BLaER1 (cell line): ENCODE data around the gene NR6A1.

ENCODE experiments used
- H3K27ac ChIP-seq: shearing (Covaris generic); formaldehyde crosslinking; 2 replicates; pipeline ENCODE4 v1.8.1; 2022
- H3K27me3 ChIP-seq: shearing (Covaris generic); formaldehyde crosslinking; 2 replicates; pipeline ENCODE4 v1.8.1; 2022
- H3K36me3 ChIP-seq: shearing (Covaris generic); formaldehyde crosslinking; 2 replicates; pipeline ENCODE4 v1.8.1; 2022
- H3K4me1 ChIP-seq: shearing (Covaris generic); formaldehyde crosslinking; 2 replicates; pipeline ENCODE4 v1.8.1; 2022
- H3K4me2 ChIP-seq: shearing (Covaris generic); formaldehyde crosslinking; 2 replicates; pipeline ENCODE4 v1.8.1; 2022
- H3K4me3 ChIP-seq: shearing (Covaris generic); formaldehyde crosslinking; 2 replicates; pipeline ENCODE4 v1.8.1; 2022
- H3K9ac ChIP-seq: shearing (Covaris generic); formaldehyde crosslinking; 2 replicates; pipeline ENCODE4 v1.8.1; 2022
- H3K9me3 ChIP-seq: shearing (Covaris generic); formaldehyde crosslinking; 2 replicates; pipeline ENCODE4 v1.8.1; 2022
- H4K20me1 ChIP-seq: shearing (Covaris generic); formaldehyde crosslinking; 2 replicates; pipeline ENCODE4 v1.8.1; 2022
- Cebpa-rat ChIP-seq: shearing (Covaris generic); IDR thresholded peaks from 2 replicates; pipeline ENCODE4 v1.8.1; 2022

NR6A1 gene

DNA sequence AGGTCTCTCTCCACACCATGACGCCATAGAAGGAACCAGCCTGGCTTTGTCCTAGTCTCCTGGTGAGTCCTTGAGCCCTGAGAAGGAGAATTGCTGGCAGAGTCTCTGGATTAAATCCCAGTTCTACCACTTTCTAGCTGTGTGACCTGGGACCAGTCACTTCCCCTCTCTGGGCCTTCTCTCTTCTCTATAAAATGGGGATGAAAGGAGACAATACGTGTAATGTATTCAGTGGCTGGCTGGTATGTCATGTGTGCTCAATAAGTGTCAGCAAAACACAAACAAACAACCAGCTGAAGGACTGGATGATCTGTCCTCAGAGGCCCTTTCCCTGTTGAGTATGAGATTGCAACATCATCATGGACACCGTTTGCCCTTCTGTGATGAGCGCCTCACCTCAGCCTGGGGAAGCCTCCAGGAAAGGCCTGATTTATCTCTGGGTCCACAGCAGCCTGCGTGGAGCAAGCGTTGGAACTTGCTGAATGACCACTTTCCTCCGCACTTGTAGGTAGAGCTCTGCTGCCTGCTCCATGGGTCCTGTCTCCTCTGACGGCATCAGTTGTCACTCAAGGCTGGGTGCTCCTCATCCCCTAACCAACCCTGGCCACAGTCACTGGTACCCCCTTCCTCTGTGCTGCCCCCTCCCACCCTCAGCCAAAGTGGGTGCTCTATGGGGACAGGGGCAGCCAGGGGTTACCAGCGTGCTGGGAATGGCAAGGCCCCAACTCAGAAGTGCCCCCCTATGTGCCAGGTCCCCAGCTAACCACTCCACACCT lies 260.3 kb downstream of the NR6A1 start:
- 0 out of 2 replicates have a peak, but pooled peaks cover under 1% of the 10 kb centered on the region for H4K20me1 ChIP-seq
- peaks cover 13% of the 10 kb centered on the region for H3K27me3 ChIP-seq
- H3K36me3 ChIP-seq: no peaks in the 10 kb centered on the region
- H3K4me2 ChIP-seq: no peak overlapping the region
- H3K4me1 ChIP-seq: peaks cover 25% of the 10 kb centered on the region
- no peak for TF ChIP-seq Cebpa-rat
- no peak overlapping the region for H3K9ac ChIP-seq
- no peak overlapping the region for H3K4me3 ChIP-seq
- H3K27ac ChIP-seq: no peak overlapping the region
- H3K9me3 ChIP-seq: no peaks in the 10 kb centered on the region

DNA sequence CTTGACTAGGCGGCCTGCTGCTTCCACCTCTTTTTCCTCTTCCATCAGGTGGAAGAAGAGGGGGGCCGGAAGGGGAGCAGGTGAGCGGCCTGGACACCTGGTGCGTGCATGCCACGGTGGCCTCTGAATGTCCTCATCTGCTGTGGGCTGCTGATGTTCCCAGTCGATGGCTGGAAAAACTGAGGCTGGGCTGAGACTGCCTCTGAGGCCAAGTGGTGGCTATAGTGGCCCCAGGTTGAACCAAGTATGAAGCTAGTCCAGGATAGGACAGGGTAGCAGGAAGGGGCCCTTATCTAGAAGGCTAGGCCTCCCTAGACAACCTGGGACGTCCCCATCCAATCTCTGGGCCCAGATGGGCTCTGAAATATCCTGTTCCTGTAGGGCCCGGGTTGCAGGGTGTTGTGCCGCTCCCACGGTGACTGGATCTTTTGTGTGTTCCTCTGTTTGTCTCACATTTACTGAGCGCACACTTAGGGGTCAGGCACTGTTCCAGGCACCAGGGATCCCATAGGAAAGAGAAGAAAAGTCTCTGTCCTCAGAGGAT lies 263.2 kb downstream of the NR6A1 start:
- Histone ChIP-seq H3K27me3 (peaks cover 42% of the 10 kb centered on the region), H3K27ac (no peak overlapping the region), H3K4me3 (no peak overlapping the region), H4K20me1 (peaks cover 16% of the 10 kb centered on the region; the same call in 1 of the 2 replicates), H3K4me2 (no peak overlapping the region), H3K9me3 (no peaks in the 10 kb centered on the region; the same call in 1 of the 2 replicates), H3K36me3 (no peaks in the 10 kb centered on the region), H3K4me1 (peaks cover 19% of the 10 kb centered on the region), H3K9ac (no peak overlapping the region)
- no peak for TF ChIP-seq Cebpa-rat

DNA sequence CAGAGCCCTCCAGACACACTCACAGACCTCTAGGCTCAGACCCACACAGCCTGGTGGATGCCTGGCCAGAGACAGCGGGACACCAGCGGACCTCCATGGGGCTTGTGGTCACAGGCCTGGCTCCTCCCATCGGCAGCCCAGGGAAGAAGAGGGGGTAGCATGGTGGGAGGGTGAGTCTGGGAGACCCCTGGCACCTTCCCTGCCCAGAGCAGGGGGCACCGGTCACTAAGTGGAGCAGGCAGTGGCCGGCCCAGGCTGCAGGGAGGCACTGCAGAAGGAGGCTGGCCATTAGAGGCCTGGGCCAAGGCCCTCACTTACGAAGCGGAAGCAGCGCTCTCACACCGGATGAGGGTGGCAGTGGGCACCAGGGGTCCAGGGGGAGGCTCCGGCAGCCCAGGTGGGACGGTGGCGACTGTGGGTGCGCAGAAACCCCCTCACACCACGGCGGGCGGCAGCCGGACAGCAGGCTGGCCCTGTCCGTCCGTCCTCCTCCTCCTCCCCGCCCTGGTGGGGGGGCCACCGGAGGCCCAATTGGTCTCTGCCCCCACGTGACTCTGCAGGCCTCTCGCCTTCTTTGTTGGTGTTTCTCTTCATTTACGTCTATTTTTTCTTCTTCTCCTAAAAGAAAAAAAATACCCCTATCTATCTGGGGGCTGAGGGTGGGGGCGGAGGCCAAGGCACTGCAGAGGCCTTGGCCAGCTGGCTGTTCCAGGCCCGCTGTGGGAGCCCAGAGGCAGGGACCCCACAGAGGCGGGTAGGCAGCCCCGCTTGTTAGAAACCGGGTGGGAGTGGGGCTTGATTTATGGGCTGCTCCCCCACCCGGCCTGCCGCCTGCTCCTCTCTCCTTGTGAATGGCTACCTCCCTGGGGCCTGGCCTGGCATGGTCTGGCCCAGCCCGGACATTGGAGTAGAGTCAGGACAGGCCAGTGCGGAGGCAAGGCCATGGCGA lies 263.9 kb downstream of the NR6A1 start, which contains the start of gene NR5A1:
Gene NR5A1 (minus strand): TSS at position 469 of the 949 bp plus-strand sequence. CDS start 4,004 bp downstream, outside the sequence.
- Histone ChIP-seq H3K9ac (no peak within 1 kb of the TSS), H3K9me3 (no peaks in the 10 kb centered on the region; the same call in 1 of the 2 replicates), H3K4me3 (no peak within 1 kb of the TSS), H3K27ac (no peak within 1 kb of the TSS), H3K4me2 (no peak within 1 kb of the TSS), H3K36me3 (no peaks in the 10 kb centered on the region), H3K4me1 (peaks cover 12% of the 10 kb centered on the region), H4K20me1 (peaks cover 16% of the 10 kb centered on the region; the same call in 1 of the 2 replicates), H3K27me3 (peaks cover 49% of the 10 kb centered on the region)
- no peak for TF ChIP-seq Cebpa-rat

DNA sequence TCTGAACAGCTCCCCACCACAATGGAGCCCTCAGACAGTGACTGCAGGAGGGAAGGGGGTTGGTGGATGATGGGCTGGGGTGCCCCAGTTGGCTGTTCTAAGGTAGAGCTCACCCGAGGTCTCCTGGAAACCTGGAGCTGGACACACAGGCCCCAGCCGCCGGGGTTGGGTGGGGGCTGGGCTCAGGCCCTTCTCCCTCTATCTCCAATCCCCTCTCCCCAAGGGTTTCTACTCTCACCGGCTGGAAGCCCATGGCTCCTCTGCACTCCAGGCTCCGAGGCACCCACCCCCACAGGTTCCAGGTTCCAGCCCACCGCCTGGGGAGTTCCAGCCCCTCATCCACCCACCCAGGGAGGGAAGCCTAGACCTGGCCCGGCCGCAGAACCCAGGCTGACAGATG lies 264.7 kb downstream of the NR6A1 start:
- Histone ChIP-seq H3K4me2 (no peak overlapping the region), H3K4me1 (0 out of 2 replicates have a peak, but pooled peaks cover 5% of the 10 kb centered on the region), H3K9ac (no peak overlapping the region), H3K27ac (no peak overlapping the region), H3K27me3 (peaks cover 57% of the 10 kb centered on the region), H3K4me3 (no peak overlapping the region), H4K20me1 (peaks cover 16% of the 10 kb centered on the region; the same call in 1 of the 2 replicates), H3K36me3 (no peaks in the 10 kb centered on the region), H3K9me3 (no peaks in the 10 kb centered on the region; the same call in 1 of the 2 replicates)
- TF ChIP-seq Cebpa-rat: no peak

DNA sequence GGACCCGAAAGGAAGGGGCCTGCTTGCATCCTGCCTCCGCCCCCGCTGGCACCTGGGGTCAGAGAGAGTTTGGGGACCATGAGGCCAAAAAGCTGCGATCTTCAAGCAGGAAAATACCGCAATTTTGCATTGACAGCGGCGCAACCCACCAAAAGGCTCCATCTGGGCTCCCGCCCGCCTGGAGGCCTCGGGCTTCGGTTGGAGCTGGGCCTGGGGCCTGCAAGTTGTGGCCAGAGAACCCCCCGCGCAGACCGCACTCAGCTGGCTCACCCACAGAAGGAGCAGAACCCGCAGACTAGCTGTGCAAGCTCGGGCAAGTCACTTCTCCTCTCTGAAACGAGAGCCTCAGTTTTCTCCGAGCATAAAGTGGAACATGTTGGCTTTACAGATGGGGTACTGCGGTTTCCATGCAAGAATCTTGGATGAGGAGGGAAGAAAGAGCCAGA lies 265.2 kb downstream of the NR6A1 start:
- no peaks in the 10 kb centered on the region for H3K36me3 ChIP-seq
- peaks cover 62% of the 10 kb centered on the region for H3K27me3 ChIP-seq
- no peak overlapping the region for H3K27ac ChIP-seq
- no peaks in the 10 kb centered on the region; the same call in 1 of the 2 replicates for H3K9me3 ChIP-seq
- 0 out of 2 replicates have a peak, but pooled peaks cover 5% of the 10 kb centered on the region for H3K4me1 ChIP-seq
- H4K20me1 ChIP-seq: peaks cover 16% of the 10 kb centered on the region; the same call in 1 of the 2 replicates
- TF ChIP-seq Cebpa-rat: no peak
- H3K4me2 ChIP-seq: no peak overlapping the region
- no peak overlapping the region for H3K9ac ChIP-seq
- no peak overlapping the region for H3K4me3 ChIP-seq

DNA sequence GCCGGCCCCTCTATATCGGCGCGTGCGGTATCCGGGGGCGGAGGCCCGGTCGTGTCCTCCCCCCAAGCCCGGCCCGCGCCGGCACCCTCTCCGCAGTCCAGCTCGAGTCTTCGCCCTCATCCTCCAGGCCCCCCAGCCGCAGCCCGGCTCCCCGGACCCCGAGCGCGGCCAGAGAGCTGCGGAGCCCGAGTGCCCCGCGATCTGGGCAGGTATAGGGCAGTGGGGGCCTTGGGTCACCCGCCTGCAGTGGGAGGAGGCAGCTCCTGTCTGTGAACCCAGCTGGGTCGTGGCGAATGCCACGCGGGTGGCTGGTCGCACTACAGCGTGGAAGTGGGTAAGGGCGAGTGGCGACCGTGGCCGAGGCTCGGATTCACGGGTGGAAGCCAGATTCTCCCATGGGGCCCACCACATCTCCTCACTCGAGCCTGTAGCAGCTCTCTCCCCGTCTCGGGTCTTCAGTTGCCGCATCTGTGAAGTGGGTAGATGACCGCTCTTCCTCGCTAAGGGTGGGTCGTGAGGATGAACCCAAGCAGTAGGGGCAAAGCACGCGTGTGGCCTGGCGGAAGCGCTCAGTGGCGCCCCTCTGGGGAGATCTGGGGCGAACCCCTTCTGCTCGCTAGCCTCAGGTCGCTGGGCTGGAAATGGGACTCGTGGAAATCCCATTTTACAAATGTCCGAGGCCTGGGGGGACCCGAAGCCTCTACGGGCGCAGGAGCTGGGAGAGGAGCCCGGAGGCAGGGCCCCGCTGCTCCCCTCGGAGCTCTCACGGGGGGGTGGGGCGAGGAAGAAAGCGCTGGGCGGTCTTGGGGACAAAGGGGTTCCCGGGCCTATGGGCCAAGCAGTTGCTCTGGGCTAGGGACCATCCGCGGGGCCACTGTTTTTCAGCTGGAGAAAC lies 265.9 kb downstream of the NR6A1 start:
- TF ChIP-seq Cebpa-rat: no peak
- Histone ChIP-seq H3K4me2 (no peak overlapping the region), H3K4me3 (no peak overlapping the region), H3K27me3 (peaks cover 66% of the 10 kb centered on the region), H3K36me3 (no peaks in the 10 kb centered on the region), H3K9me3 (no peaks in the 10 kb centered on the region; the same call in 1 of the 2 replicates), H4K20me1 (peaks cover 16% of the 10 kb centered on the region; the same call in 1 of the 2 replicates), H3K27ac (no peak overlapping the region), H3K9ac (no peak overlapping the region), H3K4me1 (0 out of 2 replicates have a peak, but pooled peaks cover 5% of the 10 kb centered on the region)

DNA sequence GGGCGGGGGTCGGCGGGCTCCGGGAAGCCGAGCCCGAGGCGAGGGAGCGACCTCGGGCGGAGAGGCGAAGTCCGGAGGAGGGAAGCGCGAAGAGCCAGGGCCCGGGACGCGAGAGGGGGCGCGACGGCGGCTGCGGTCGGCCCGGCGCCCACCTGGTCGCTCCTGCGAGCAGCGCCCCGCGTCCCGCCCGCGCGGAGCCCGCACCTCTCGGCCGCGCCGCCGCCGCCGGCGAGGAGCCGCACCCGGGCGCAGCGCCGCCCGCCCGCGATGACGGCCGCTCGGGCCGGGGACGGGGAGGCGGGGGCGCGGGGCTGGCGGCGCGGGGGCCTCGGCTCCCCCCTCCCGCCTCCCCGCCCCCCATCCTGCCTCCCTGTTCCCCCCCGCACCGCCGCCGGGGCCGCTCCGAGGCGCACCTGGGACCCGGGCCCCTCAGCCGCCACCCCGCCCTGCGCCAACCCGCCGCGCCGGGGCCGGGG lies 266.5 kb downstream of the NR6A1 start:
- Histone ChIP-seq H3K9ac (no peak overlapping the region), H3K9me3 (no peaks in the 10 kb centered on the region; the same call in 1 of the 2 replicates), H3K27me3 (peaks cover 66% of the 10 kb centered on the region), H3K4me2 (peak overlapping the region; percentile 26), H3K4me1 (0 out of 2 replicates have a peak, but pooled peaks cover 5% of the 10 kb centered on the region), H4K20me1 (peaks cover 16% of the 10 kb centered on the region; the same call in 1 of the 2 replicates), H3K36me3 (no peaks in the 10 kb centered on the region), H3K27ac (no peak overlapping the region), H3K4me3 (peak overlapping the region; percentile 45)
- no peak for TF ChIP-seq Cebpa-rat
